HG03097 (cell line): ENCODE measurements around the gene SMG5.

ENCODE experiments used
- ATAC-seq: cut with Tn5 transposase; IDR thresholded peaks from one replicate; pipeline ENCODE4 v1.9.1; 2021; ENCODE audit not compliant: unreplicated experiment, low FRiP score

Gene SMG5

GRCh38 chr1:156246781-156247459 lies 35.7 kb downstream of the SMG5 start:
- no peak for ATAC-seq

DNA sequence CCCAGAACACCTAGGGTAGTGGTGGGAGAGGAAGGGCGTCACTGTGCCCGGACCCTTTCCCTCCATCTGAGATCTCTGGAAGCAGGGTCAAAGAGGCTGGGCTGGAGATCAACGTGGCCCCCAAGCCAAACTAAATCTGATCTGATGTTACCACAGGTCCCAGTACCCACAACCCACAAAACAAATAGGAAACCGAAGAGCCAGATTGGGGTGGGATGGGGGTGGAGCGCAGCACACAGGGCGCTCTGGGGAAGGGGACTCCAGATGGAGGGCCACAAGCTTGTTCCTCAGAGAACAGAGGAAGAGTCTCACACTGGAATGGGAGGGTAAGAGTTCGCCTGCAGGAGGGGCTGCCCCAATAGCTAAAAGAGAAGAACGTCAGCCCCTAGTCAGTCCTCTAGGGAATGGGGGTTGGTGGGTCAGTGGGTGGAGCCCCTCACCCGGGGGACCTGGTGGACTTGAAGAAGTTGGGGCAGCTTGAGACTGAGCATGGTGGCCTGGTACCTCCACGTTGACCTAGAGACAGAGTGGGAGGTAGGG lies 36.3 kb downstream of the SMG5 start:
- ATAC-seq: no peak

- ATAC-seq: no peak
Observed at GRCh38 chr1:156245451-156246232, 37.0 kb downstream of the SMG5 start.

DNA sequence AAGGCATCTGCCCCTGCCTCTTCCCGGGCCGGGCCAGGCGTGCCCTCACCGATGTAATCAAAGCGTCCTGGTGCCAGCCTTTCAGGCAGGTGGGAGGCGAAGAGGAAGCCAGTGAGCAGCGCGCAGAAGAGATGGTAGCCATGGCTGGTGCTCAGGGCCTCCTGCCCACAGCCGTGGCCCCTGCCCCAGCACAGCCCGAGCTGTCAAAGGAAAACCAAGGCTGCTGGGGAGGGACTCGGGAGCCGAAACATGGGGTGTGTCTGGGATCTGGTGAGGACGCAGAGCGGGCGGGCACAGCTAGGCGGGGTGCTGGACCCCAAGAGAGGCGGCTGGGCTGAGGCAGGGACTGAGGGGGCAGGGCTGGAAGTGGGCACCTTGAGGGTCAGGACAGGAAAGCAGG lies 37.9 kb downstream of the SMG5 start:
- ATAC-seq: no peak

DNA sequence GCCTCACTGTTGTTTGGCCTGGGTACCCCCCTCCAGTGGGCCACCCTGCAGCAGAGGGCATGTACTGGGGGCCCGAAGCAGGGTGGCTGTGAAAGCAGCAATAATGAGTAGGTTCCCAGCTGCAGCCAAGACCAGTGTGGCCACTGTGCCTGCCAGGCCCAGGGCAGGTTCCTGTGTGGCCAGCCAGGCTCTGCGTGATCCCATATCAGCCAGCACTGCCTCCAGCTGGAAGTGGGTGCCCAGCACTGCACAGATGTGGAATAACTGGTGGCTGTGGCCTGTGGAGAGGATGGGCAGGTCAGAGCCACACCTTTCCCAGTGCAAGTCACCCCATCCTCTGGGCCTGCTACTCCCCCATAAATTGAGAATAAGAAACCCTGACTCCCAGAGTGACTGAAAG lies 38.5 kb downstream of the SMG5 start:
- ATAC-seq: no peak

GRCh38 chr1:156242738-156243137 lies 39.9 kb downstream of the SMG5 start:
- ATAC-seq: no peak

GRCh38 chr1:156241926-156242325 lies 40.7 kb downstream of the SMG5 start, which contains the start of gene BGLAP:
TSS of gene BGLAP (plus strand) at chr1:156242184. CDS start at chr1:156242232, 48 bp downstream.
- ATAC-seq: no peak

GRCh38 chr1:156241311-156241811 lies 41.3 kb downstream of the SMG5 start:
- no peak for ATAC-seq

DNA sequence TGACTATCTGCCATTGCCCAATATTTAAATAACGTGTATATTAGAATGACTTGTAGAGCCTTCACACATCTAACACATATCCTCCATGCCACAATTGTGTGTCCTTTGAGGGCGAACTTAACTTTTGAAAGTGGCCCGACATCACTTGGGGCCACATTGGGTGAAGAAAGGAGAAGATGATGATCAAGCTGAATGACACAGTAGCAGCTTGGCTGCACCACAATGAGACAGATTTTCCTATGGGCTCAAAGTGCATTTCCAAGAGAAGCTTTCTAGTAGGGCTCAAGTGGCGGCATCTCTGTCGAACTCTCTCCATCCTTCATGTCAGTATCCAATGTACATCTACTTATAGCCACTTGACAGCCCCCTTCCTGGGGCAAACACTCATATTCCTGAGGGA lies 44.4 kb downstream of the SMG5 start:
- ATAC-seq: no peak

GRCh38 chr1:156236164-156236563 lies 46.5 kb downstream of the SMG5 start:
- ATAC-seq: no peak

DNA sequence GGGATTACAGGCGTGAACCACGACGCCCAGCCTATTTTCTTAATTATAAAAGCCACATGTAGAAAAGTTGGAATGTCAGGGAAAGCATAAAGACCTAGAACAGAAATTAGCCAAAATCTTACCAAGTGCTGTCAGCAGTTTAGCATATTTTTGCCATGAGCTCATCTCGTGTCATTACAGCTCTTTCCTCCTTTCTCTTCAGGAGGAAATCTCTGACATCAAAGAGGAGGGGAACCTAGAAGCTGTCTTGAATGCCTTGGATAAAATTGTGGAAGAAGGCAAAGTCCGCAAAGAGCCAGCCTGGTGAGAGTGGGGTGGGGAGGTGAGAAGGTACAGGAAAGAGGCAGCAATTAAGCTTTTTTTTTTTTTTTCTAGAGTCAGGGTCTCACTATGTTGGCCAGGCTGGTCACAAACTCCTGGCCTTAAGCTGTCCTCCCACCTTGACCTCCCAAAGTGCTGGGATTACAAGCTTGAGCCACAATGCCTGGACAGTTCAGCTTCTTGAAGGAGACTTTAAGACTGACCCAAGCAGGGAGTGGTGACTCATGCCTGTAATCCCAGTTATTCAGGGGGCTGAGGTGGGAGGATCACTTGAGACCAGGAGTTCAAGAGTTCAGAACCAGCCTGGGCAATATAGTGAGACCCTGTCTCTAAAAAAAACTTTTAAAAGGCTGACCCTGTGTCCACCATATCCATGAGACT lies 49.0 kb downstream of the SMG5 start:
- no peak for ATAC-seq

DNA sequence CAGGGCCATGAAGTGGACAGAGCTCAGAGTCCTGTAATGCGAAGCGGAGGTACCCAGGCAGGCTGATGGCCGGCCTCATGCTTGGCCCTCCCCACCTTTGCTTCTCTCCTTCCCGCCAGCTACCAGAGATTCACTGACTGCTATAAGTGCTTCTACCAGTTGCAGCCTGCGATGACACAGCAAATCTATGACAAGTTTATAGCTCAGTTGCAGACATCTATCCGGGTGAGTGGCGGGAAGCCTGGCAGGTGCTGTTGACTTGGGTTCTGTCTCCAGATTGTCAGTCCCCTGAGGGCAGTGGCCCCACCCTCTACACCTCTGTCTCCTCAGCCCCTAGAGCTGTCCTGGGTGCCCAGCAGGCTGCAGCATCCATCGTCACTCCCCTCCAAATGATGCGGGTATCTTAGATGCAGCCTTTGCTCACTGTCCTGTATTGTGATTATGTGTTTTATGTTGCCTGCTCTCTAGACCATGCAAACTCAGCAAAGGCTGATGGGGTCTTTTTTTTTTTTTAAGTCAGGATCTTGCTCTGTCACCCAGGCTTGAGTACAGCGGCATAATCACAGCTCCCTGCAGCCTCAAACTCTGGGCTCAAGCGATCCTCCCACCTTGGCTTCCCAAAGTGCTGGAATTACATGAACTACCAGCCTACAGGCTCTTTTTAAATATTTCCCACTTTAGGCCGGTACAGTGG lies 50.3 kb downstream of the SMG5 start:
- ATAC-seq: no peak

- ATAC-seq: no peak
Observed at GRCh38 chr1:156230473-156230837, 52.2 kb downstream of the SMG5 start.

DNA sequence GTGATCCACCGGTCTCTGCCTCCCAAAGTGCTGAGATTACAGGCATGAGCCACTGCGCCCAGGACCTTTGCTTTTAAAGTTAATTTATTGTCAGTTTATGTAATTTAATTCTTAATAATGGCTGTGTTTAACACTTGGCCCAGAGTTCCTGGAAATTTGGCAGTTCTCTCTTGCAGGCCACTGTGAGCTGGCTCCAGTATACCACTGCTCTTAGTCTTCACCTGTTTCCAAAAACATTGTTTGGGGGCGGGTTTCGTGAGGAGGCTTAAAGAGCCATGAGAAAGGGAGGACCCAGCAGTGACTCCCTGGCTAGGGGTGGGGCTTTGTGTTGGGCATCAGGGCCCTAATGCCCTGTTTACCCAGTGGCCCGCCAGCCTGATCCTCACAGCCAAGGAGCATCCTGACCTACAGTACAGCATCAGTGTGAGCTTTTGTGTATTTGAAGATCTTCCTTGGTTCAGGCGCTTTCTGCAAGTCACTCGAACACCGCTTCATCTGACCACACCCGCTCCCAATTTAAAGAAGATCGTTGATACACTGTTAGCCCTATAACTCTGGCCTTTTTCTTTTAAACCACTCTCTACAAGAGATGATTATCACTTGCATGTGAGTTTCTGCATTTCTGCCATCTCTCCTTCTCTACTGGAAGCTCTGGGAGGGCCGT lies 52.7 kb downstream of the SMG5 start:
- ATAC-seq: no peak

DNA sequence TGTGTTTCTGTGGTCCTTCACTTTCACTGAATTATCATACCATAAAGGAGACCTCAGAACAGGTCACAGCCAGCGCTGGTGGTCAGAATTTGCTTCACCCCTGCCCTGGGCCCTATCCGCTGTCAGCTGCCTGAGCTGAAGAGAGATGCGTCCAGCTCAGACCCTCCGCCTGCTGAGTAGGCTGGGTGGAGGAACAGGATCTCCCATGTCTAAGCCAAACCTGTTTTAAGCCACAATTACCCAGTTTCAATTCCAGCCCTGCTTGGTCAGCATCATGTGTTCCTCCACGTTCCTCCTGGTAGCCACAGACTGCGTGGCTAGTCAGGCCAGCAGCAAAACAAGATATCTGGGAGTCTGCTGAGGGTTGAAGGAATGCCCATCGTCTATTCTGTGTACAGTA lies 54.1 kb downstream of the SMG5 start:
- no peak for ATAC-seq

- no peak for ATAC-seq
Observed at GRCh38 chr1:156226782-156227181, 55.8 kb downstream of the SMG5 start.

DNA sequence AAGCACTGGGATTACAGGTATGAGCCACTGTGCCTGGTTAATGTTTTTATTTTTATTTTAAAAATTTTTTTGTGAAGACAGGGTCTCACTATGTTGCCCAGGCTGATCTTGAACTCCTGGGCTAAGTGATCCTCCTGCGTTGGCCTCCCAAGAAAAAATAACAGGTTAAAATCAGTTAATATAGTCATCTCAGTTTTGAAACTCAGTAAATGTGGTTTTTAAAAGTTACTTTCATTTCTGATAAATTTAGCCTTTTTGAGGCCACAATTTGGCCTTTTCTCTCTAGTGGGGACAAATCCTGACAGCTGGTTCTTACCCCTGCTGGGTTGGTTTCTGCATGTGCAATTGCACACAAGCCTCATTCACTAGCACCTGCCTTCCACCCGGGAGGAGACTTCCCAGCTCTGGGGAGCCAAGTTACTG lies 56.5 kb downstream of the SMG5 start:
- ATAC-seq: peak; percentile 59

DNA sequence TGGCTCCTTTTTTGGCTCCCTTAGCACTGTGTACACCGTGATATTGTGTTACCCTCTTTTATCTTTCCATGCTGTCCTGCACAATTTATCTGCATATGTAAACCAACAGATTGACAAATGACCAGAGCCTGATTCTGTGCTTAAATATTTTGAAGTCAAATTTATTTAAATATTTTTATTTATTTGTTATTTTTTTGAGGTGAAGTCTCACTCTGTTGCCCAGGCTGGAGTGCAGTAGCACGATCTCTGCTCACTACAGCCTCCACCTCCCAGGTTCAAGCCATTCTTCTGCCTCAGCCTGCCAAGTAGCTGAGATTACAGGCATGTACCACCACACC lies 57.0 kb downstream of the SMG5 start:
- ATAC-seq: no peak

GRCh38 chr1:156221986-156222692 lies 60.5 kb downstream of the SMG5 start:
- no peak for ATAC-seq
